K562 (cell line): ENCODE results near the gene HMGA1.
"Not testable (repeated sequence)": the region's sequence is repeated elsewhere in the genome, so short reads cannot be mapped to it uniquely, and the experiment has no call there.

Source experiments
- ARID1B ChIP-seq: fragments of 450-650 bp; IDR thresholded peaks from 2 replicates; pipeline ENCODE4 v1.6.1; 2016; ENCODE audit warnings: antibody characterized with exemption, mild to moderate bottlenecking, inconsistent platforms
- CCAR2 ChIP-seq: fragments of 200-400 bp; formaldehyde crosslinking; IDR thresholded peaks from 2 replicates; pipeline ENCODE4 v1.6.1; 2017; ENCODE audit warnings: mild to moderate bottlenecking, low read depth, low read length
- PCBP1 ChIP-seq: fragments of 200-400 bp; formaldehyde crosslinking; IDR thresholded peaks from 2 replicates; pipeline ENCODE4 v1.6.1; 2018; ENCODE audit warnings: mild to moderate bottlenecking, low read depth, low read length; ENCODE audit not compliant: poor library complexity, severe bottlenecking
- RBM22 ChIP-seq: fragments of 200-400 bp; formaldehyde crosslinking; IDR thresholded peaks from 2 replicates; pipeline ENCODE4 v1.6.1; 2018; ENCODE audit warnings: low read length, low read depth; ENCODE audit not compliant: poor library complexity, severe bottlenecking
- SMAD1 ChIP-seq: fragments of 150-350 bp; IDR thresholded peaks from 2 replicates; pipeline ENCODE4 v1.6.1; 2014; ENCODE audit warnings: low read length, low read depth; ENCODE audit not compliant: partially characterized antibody
- ZNF830 ChIP-seq: fragments of 250-450 bp; sonication (Bioruptor Pico); IDR thresholded peaks from 2 replicates; pipeline ENCODE4 v1.5.0; 2021; ENCODE audit warnings: mild to moderate bottlenecking
- TF ChIP-seq, protein P1 (sequence below): fragments of 450-650 bp; formaldehyde crosslinking; IDR thresholded peaks from 2 replicates; pipeline ENCODE4 v1.4.0; 2020; ENCODE audit warnings: mild to moderate bottlenecking, moderate library complexity

GRCh38 chr6:34269132-34269531 is 32.5 kb downstream of the HMGA1 start:
- TF ChIP-seq ARID1B; CCAR2; PCBP1; SMAD1; ZNF830 (CRISPR knock-in tag); RBM22: not testable (repeated sequence)
- TF ChIP-seq, protein P1, sequence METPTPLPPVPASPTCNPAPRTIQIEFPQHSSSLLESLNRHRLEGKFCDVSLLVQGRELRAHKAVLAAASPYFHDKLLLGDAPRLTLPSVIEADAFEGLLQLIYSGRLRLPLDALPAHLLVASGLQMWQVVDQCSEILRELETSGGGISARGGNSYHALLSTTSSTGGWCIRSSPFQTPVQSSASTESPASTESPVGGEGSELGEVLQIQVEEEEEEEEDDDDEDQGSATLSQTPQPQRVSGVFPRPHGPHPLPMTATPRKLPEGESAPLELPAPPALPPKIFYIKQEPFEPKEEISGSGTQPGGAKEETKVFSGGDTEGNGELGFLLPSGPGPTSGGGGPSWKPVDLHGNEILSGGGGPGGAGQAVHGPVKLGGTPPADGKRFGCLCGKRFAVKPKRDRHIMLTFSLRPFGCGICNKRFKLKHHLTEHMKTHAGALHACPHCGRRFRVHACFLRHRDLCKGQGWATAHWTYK (CRISPR knock-in tag) = not testable (repeated sequence)
